ENCODE results near the gene NSUN2.

Gene NSUN2

GRCh38 chr5:6604341-6604740 lies 28.5 kb downstream of the NSUN2 start:
- no peak for DNase-seq (ENCODE audit: low spot score)

- DNase-seq (ENCODE audit: low spot score) = no peak
Measured at GRCh38 chr5:6603643-6604042, 29.2 kb downstream of the NSUN2 start.

GRCh38 chr5:6602441-6602840 lies 30.4 kb downstream of the NSUN2 start:
- no peak for DNase-seq (ENCODE audit: low spot score)

GRCh38 chr5:6601816-6602215 lies 31.0 kb downstream of the NSUN2 start:
- no peak for DNase-seq (ENCODE audit: low spot score)

GRCh38 chr5:6601271-6601670 lies 31.6 kb downstream of the NSUN2 start:
- DNase-seq (ENCODE audit: low spot score) = no peak

GRCh38 chr5:6599739-6600138 lies 33.1 kb downstream of the NSUN2 start:
- DNase-seq (ENCODE audit: low spot score) = no peak

GRCh38 chr5:6598351-6598900 lies 34.4 kb downstream of the NSUN2 start:
- DNase-seq (ENCODE audit: low spot score) = no peak

- DNase-seq (ENCODE audit: low spot score) = no peak
Measured at GRCh38 chr5:6597557-6597956, 35.3 kb downstream of the NSUN2 start.

GRCh38 chr5:6596388-6596787 lies 36.5 kb downstream of the NSUN2 start:
- no peak for DNase-seq (ENCODE audit: low spot score)

GRCh38 chr5:6595405-6595804 lies 37.4 kb downstream of the NSUN2 start:
- no peak for DNase-seq (ENCODE audit: low spot score)

- DNase-seq (ENCODE audit: low spot score) = no peak
Measured at GRCh38 chr5:6594066-6594465, 38.8 kb downstream of the NSUN2 start.

- DNase-seq (ENCODE audit: low spot score) = no peak
Measured at GRCh38 chr5:6593148-6594016, 39.5 kb downstream of the NSUN2 start.

- no peak for DNase-seq (ENCODE audit: low spot score)
Measured at GRCh38 chr5:6592601-6593000, 40.2 kb downstream of the NSUN2 start.

GRCh38 chr5:6591671-6592288 lies 41.1 kb downstream of the NSUN2 start:
- no peak for DNase-seq (ENCODE audit: low spot score)

GRCh38 chr5:6590581-6590980 lies 42.3 kb downstream of the NSUN2 start:
- no peak for DNase-seq (ENCODE audit: low spot score)

- DNase-seq (ENCODE audit: low spot score) = no peak
Measured at GRCh38 chr5:6587171-6587570, 45.7 kb downstream of the NSUN2 start.

- no peak for DNase-seq (ENCODE audit: low spot score)
Measured at GRCh38 chr5:6586647-6587042, 46.2 kb downstream of the NSUN2 start.

- no peak for DNase-seq (ENCODE audit: low spot score)
Measured at GRCh38 chr5:6585939-6586646, 46.8 kb downstream of the NSUN2 start.

GRCh38 chr5:6585168-6585567 lies 47.7 kb downstream of the NSUN2 start:
- no peak for DNase-seq (ENCODE audit: low spot score)

GRCh38 chr5:6584727-6585126 lies 48.1 kb downstream of the NSUN2 start:
- no peak for DNase-seq (ENCODE audit: low spot score)

- DNase-seq (ENCODE audit: low spot score) = no peak
Measured at GRCh38 chr5:6584101-6584645, 48.7 kb downstream of the NSUN2 start.
